Testis (tissue), 3 donors: ENCODE data around the gene RTN4IP1. TPM values are rescaled to one million over a fixed set of nuclear protein-coding genes. Genes with fewer than 3 reads are reported as not detected.

ENCODE experiments used
- DNase-seq: peaks from one replicate; pipeline ENCODE4 v3.0.0-alpha.2; 2019
- H3K27ac ChIP-seq, 2 donors: fragments of 200-600 bp; sonication (generic); one replicate each; pipeline ENCODE4 v1.5.1; 2019
- H3K27me3 ChIP-seq: fragments of 200-600 bp; sonication (generic); one replicate; pipeline ENCODE4 v1.5.1; 2019
- H3K36me3 ChIP-seq: fragments of 200-600 bp; sonication (generic); one replicate; pipeline ENCODE4 v1.5.1; 2017; ENCODE audit warnings: low read depth; ENCODE audit errors: missing control alignments
- H3K4me1 ChIP-seq: fragments of 200-600 bp; sonication (generic); one replicate; pipeline ENCODE4 v1.5.1; 2019
- H3K4me3 ChIP-seq, 2 donors: fragments of 200-600 bp; sonication (generic); one replicate each; pipeline ENCODE4 v1.5.1; 2017 to 2019
- H3K9me3 ChIP-seq: fragments of 200-600 bp; sonication (generic); one replicate; pipeline ENCODE4 v1.5.1; 2017
- CTCF ChIP-seq, 3 experiments: fragments of 450-650 bp in 2 of 3; fragments of 200-600 bp in 1 of 3; sonication (generic) in 1 of 3; IDR thresholded peaks; one replicate each; pipeline ENCODE4 v1.5.1; 2016 to 2019; ENCODE audit warnings: antibody characterized with exemption in 3 of 3, mild to moderate bottlenecking in 2 of 3, moderate library complexity in 1 of 3
- POLR2A ChIP-seq: fragments of 450-650 bp; IDR thresholded peaks from one replicate; pipeline ENCODE4 v1.6.1; 2017; ENCODE audit warnings: antibody characterized with exemption, mild to moderate bottlenecking, moderate library complexity
- WGBS, 2 donors: methylation state at CpG; one replicate each; pipeline ENCODE4 v1.1.5; 2018; 5-methylcytosine and 5-hydroxymethylcytosine counted together
- intact Hi-C: fragments of 100-400 bp; cut with DNase I; formaldehyde crosslinking; loops from one replicate; pipeline ENCODE4 v1.15.1; 2023; ENCODE audit warnings: low total_unique reads
- polyA plus RNA-seq: library from polyadenylated mRNA; stranded (reverse); fragments of 350-450 nt; fragmentation: Illumina TruSeq; extraction: RNeasy Lipid Tissue Mini Kit (QIAGEN cat#74804); gene quantifications from one replicate; pipeline ENCODE4 v1.2.3, GENCODE V29; 2014; ENCODE audit warnings: low read depth, low replicate concordance; ENCODE audit not compliant: insufficient read depth
- total RNA-seq, 2 donors: library from RNA; depleted of rRNA; stranded (reverse); fragments of >200 nt; gene quantifications; one replicate each; pipeline ENCODE4 v1.2.3, GENCODE V29; 2016

The RTN4IP1 gene
- total and polyA plus RNA-seq, 3 donors from 2014 or later, result 9.8 to 9.9 (median 9.9) TPM

- H3K9me3 ChIP-seq, result no peaks in the 10 kb centered on the region
- intact Hi-C loops, result no loop called here
- no peaks in the 10 kb centered on the region for H3K4me1 ChIP-seq
- DNase-seq, result no peak
- H3K4me3 ChIP-seq, result no peak overlapping the region
- no peaks in the 10 kb centered on the region for H3K27me3 ChIP-seq
- H3K36me3 ChIP-seq, result no peaks in the 10 kb centered on the region
- no peak overlapping the region for H3K27ac ChIP-seq
- WGBS, 2 donors, result 53 to 63% methylated on average over 6 of the region's 6 CpGs
- TF ChIP-seq POLR2A (no peak), CTCF (IDR thresholded peaks at IDR 0.05) (no peak)
Measured at GRCh38 chr6:106670236-106670635, 40.9 kb upstream of the RTN4IP1 start.

- Histone ChIP-seq H3K27ac (no peak overlapping the region), H3K27me3 (no peaks in the 10 kb centered on the region), H3K9me3 (no peaks in the 10 kb centered on the region), H3K36me3 (no peaks in the 10 kb centered on the region), H3K4me3 (no peak overlapping the region), H3K4me1 (no peaks in the 10 kb centered on the region)
- WGBS, 2 donors, result 94 to 96% methylated on average over 4 of the region's 4 CpGs
- intact Hi-C loops, result no loop called here
- no peak for DNase-seq
- TF ChIP-seq CTCF (IDR thresholded peaks at IDR 0.05) (no peak), POLR2A (no peak)
Measured at GRCh38 chr6:106667022-106667402, 37.7 kb upstream of the RTN4IP1 start.

GRCh38 chr6:106666282-106667021 is 37.2 kb upstream of the RTN4IP1 start:
- Histone ChIP-seq H3K9me3 (no peaks in the 10 kb centered on the region), H3K27ac (no peak overlapping the region), H3K36me3 (no peaks in the 10 kb centered on the region), H3K27me3 (no peaks in the 10 kb centered on the region), H3K4me1 (no peaks in the 10 kb centered on the region), H3K4me3 (no peak overlapping the region)
- TF ChIP-seq CTCF (IDR thresholded peaks at IDR 0.05), result no peak
- no peak for TF ChIP-seq POLR2A
- WGBS, 2 donors, result 86 to 93% methylated on average over 5 to 6 of the region's 6 CpGs
- intact Hi-C loops, result no loop called here
- DNase-seq, result no peak

- Histone ChIP-seq H3K4me1 (no peaks in the 10 kb centered on the region), H3K36me3 (no peaks in the 10 kb centered on the region), H3K4me3 (no peak overlapping the region), H3K27me3 (no peaks in the 10 kb centered on the region), H3K9me3 (no peaks in the 10 kb centered on the region), H3K27ac (no peak overlapping the region)
- intact Hi-C loops, result no loop called here
- WGBS, 2 donors, result 88 to 95% methylated on average over 2 of the region's 2 CpGs
- no peak for DNase-seq
- no peak for TF ChIP-seq CTCF (IDR thresholded peaks at IDR 0.05)
- no peak for TF ChIP-seq POLR2A
Measured at GRCh38 chr6:106662458-106662857, 33.2 kb upstream of the RTN4IP1 start.

GRCh38 chr6:106659859-106660258 is 30.6 kb upstream of the RTN4IP1 start:
- H3K27ac ChIP-seq, result no peak overlapping the region
- H3K27me3 ChIP-seq, result no peaks in the 10 kb centered on the region
- no peaks in the 10 kb centered on the region for H3K36me3 ChIP-seq
- WGBS, 2 donors, result 92 to 97% methylated on average over 2 of the region's 2 CpGs
- DNase-seq, result no peak
- intact Hi-C loops, result no loop called here
- H3K4me3 ChIP-seq, result no peak overlapping the region
- H3K9me3 ChIP-seq, result no peaks in the 10 kb centered on the region
- H3K4me1 ChIP-seq, result no peaks in the 10 kb centered on the region
- no peak for TF ChIP-seq CTCF (IDR thresholded peaks at IDR 0.05)
- TF ChIP-seq POLR2A, result no peak
